DMS114 treated with DMSO at 0.1 percent for 48 hours (cell line): Measurements from ENCODE around the gene GPX1.
"Not testable (repeated sequence)": the region's sequence is repeated elsewhere in the genome, so short reads cannot be mapped to it uniquely, and the experiment has no call there.

Source experiments
- DNase-seq: peaks from one replicate; lab custom pipeline; 2025; ENCODE audit not compliant: unreplicated experiment; lab: John Stamatoyannopoulos, UW

The GPX1 gene

GRCh38 chr3:49357443-49358216, 523 bp downstream of the GPX1 start:
- DNase-seq = not testable (repeated sequence)

- not testable (repeated sequence) for DNase-seq
Observed at GRCh38 chr3:49357095-49357442, 1.1 kb downstream of the GPX1 start.

GRCh38 chr3:49352890-49353421, 5.2 kb downstream of the GPX1 start:
- DNase-seq = no peak

GRCh38 chr3:49352281-49352680, 5.9 kb downstream of the GPX1 start:
- no peak for DNase-seq

- DNase-seq = no peak
Observed at GRCh38 chr3:49351521-49352011, 6.6 kb downstream of the GPX1 start.

- no peak for DNase-seq
Observed at GRCh38 chr3:49349348-49350114, 8.6 kb downstream of the GPX1 start.

GRCh38 chr3:49348361-49348760, 9.8 kb downstream of the GPX1 start:
- DNase-seq = not testable (repeated sequence)

- no peak for DNase-seq
Observed at GRCh38 chr3:49346797-49347251, 11.3 kb downstream of the GPX1 start.

- no peak for DNase-seq
Observed at GRCh38 chr3:49343163-49343562, 15.0 kb downstream of the GPX1 start.

GRCh38 chr3:49341996-49342395, 16.2 kb downstream of the GPX1 start:
- DNase-seq = no peak

GRCh38 chr3:49339941-49340800, 18.0 kb downstream of the GPX1 start, which contains the start of gene USP4:
USP4 (minus strand) TSS chr3:49340053; CDS start chr3:49340024, 29 bp downstream.
- DNase-seq = peak; percentile 64

- no peak for DNase-seq
Observed at GRCh38 chr3:49339581-49339940, 18.6 kb downstream of the GPX1 start.

GRCh38 chr3:49333916-49334633, 24.1 kb downstream of the GPX1 start:
- no peak for DNase-seq

GRCh38 chr3:49333091-49333490, 25.1 kb downstream of the GPX1 start:
- no peak for DNase-seq

- no peak for DNase-seq
Observed at GRCh38 chr3:49329186-49329585, 29.0 kb downstream of the GPX1 start.

- DNase-seq = not testable (repeated sequence)
Observed at GRCh38 chr3:49328350-49328749, 29.8 kb downstream of the GPX1 start.

- DNase-seq = no peak
Observed at GRCh38 chr3:49327485-49327884, 30.7 kb downstream of the GPX1 start.

- DNase-seq = no peak
Observed at GRCh38 chr3:49324768-49325167, 33.4 kb downstream of the GPX1 start.

GRCh38 chr3:49316696-49317457, 41.3 kb downstream of the GPX1 start:
- DNase-seq = no peak
